PC-9 (cell line): ENCODE results near the gene TEP1.
"Not testable (repeated sequence)": the region's sequence is repeated elsewhere in the genome, so short reads cannot be mapped to it uniquely, and the experiment has no call there.

ENCODE experiments used
- EZH2 ChIP-seq: fragments of 200-600 bp; sonication (generic); IDR thresholded peaks from 2 replicates; pipeline ENCODE4 v1.8.0; 2017; ENCODE audit warnings: antibody characterized with exemption, low read depth
- TF ChIP-seq, protein P1 (sequence below): fragments of 200-600 bp; sonication (generic); conservative IDR thresholded peaks from 2 replicates; pipeline ENCODE4 v1.6.1; 2017; ENCODE audit warnings: mixed run types, antibody characterized with exemption, mild to moderate bottlenecking, moderate library complexity

DNA sequence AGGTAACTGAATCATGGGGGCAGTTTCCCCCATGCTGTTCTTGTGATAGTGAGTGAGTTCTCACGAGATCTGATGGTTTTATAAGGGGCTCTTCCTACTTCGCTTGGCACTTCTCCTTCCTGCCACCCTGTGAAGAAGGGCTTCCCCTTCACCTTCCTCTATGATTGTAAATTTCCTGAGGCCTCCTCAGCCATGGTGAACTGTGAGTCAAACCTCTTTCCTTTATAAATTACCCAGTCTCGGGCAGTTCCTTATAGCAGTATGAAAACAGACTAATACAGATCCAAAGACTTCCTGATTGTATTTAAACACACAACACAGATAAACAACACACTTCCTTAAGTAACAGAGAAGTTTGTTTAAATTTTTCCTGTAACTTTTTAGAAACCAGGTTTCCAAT is 54.8 kb downstream of the TEP1 start:
- TF ChIP-seq, protein P1, sequence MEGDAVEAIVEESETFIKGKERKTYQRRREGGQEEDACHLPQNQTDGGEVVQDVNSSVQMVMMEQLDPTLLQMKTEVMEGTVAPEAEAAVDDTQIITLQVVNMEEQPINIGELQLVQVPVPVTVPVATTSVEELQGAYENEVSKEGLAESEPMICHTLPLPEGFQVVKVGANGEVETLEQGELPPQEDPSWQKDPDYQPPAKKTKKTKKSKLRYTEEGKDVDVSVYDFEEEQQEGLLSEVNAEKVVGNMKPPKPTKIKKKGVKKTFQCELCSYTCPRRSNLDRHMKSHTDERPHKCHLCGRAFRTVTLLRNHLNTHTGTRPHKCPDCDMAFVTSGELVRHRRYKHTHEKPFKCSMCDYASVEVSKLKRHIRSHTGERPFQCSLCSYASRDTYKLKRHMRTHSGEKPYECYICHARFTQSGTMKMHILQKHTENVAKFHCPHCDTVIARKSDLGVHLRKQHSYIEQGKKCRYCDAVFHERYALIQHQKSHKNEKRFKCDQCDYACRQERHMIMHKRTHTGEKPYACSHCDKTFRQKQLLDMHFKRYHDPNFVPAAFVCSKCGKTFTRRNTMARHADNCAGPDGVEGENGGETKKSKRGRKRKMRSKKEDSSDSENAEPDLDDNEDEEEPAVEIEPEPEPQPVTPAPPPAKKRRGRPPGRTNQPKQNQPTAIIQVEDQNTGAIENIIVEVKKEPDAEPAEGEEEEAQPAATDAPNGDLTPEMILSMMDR = not testable (repeated sequence)
- TF ChIP-seq EZH2 = not testable (repeated sequence)
